B cell (primary cell): Measurements from ENCODE around the gene COLGALT1. TPM values are rescaled to one million over a fixed set of nuclear protein-coding genes. Genes with fewer than 3 reads are reported as not detected.

Experiments used
- ATAC-seq: fragments of 200-7000 bp; cut with Tn5 transposase; one replicate; pipeline ENCODE4 v1.10.0; 2021; ENCODE audit warnings: low read depth, mild to moderate bottlenecking, moderate number of reproducible peaks, moderate library complexity
- CTCF ChIA-PET: fragments of 350-600 bp; sonication (Branson Sonifier 250); formaldehyde crosslinking; loops from one replicate; lab custom pipeline; 2021; ENCODE audit warnings: antibody characterized with exemption, inconsistent platforms; lab: Charles Lee
- POLR2A ChIA-PET: fragments of 350-600 bp; sonication (Branson Sonifier 250); formaldehyde crosslinking; loops from one replicate; lab custom pipeline; 2021; ENCODE audit warnings: antibody characterized with exemption; lab: Charles Lee
- DNase-seq: peaks from one replicate; pipeline ENCODE4 v3.0.0; 2013
- H2AFZ ChIP-seq: 2 replicates; pipeline ENCODE4 v1.6.1; 2012; ENCODE audit warnings: mild to moderate bottlenecking, low read depth, low read length; ENCODE audit not compliant: insufficient read depth, poor library complexity, severe bottlenecking
- H3K27ac ChIP-seq, 2 donors: 1 replicate in 1 of 2; 2 replicates in 1 of 2; pipeline ENCODE4 v1.5.1; 2012 to 2013; ENCODE audit warnings: low read length in 2 of 2, mild to moderate bottlenecking in 2 of 2, moderate library complexity in 1 of 2
- H3K27me3 ChIP-seq, 4 experiments: fragments of 200-600 bp in 1 of 4; sonication (generic) in 1 of 4; replicated peaks in 1 of 4; 1 replicate in 2 of 4; 2 replicates in 2 of 4; pipeline versions ENCODE4 v1.6.1 to v1.7.0; 2013 to 2016; ENCODE audit warnings: low read length in 3 of 4, mild to moderate bottlenecking in 2 of 4, mixed read lengths in 1 of 4, moderate library complexity in 1 of 4; ENCODE audit not compliant: insufficient read depth in 4 of 4, control insufficient read depth in 3 of 4; ENCODE audit errors: control extremely low read depth in 1 of 4
- H3K36me3 ChIP-seq, 2 experiments: replicated peaks in 1 of 2; 1 replicate in 1 of 2; 2 replicates in 1 of 2; pipeline versions ENCODE4 v1.6.1 to v1.7.1; 2013; ENCODE audit warnings: low read length in 1 of 2; ENCODE audit not compliant: insufficient read depth in 2 of 2, control insufficient read depth in 1 of 2; ENCODE audit errors: control extremely low read depth in 1 of 2, extremely low read depth in 1 of 2
- H3K4me1 ChIP-seq, 2 donors: fragments of 200-600 bp in 1 of 2; sonication (generic) in 1 of 2; 1 replicate in 1 of 2; 2 replicates in 1 of 2; pipeline versions ENCODE4 v1.5.1 to v1.6.1; 2013 to 2017; ENCODE audit warnings: low read length in 2 of 2; ENCODE audit not compliant: control insufficient read depth in 2 of 2, insufficient read depth in 2 of 2
- H3K4me2 ChIP-seq: replicated peaks from 2 replicates; pipeline ENCODE3; 2012; ENCODE audit warnings: mild to moderate bottlenecking, low read depth, low read length; ENCODE audit not compliant: poor library complexity, severe bottlenecking
- H3K4me3 ChIP-seq, 5 experiments: fragments of 200-600 bp in 1 of 5; sonication (generic) in 1 of 5; 1 replicate in 3 of 5; 2 replicates in 2 of 5; pipeline versions ENCODE4 v1.5.1 to v1.7.0; 2011 to 2016; ENCODE audit warnings: low read length in 4 of 5, mild to moderate bottlenecking in 4 of 5, low read depth in 2 of 5, control low read depth in 1 of 5, moderate library complexity in 1 of 5; ENCODE audit not compliant: insufficient read depth in 1 of 5; ENCODE audit errors: control extremely low read depth in 1 of 5, extremely low read depth in 1 of 5
- H3K79me2 ChIP-seq: fragments of 200-600 bp; sonication (generic); one replicate; pipeline ENCODE4 v1.6.0; 2016; ENCODE audit warnings: low read length; ENCODE audit not compliant: control insufficient read depth, insufficient read depth
- H3K9ac ChIP-seq: fragments of 200-600 bp; sonication (generic); 2 replicates; pipeline ENCODE4 v1.6.1; 2017; ENCODE audit warnings: mild to moderate bottlenecking, low read length, moderate library complexity
- H3K9me3 ChIP-seq, 3 donors: one replicate each; pipeline versions ENCODE4 v1.6.1 to v1.7.1; 2013; ENCODE audit warnings: low read length in 2 of 3; ENCODE audit not compliant: control insufficient read depth in 2 of 3, insufficient read depth in 1 of 3; ENCODE audit errors: control extremely low read depth in 1 of 3
- H4K20me1 ChIP-seq: 2 replicates; pipeline ENCODE4 v1.6.0; 2012; ENCODE audit warnings: mild to moderate bottlenecking, low read length; ENCODE audit not compliant: insufficient read depth, control insufficient read depth, poor library complexity, severe bottlenecking
- H3K27ac Mint-ChIP-seq: one replicate; pipeline ENCODE4 v1.8.0; 2021; ENCODE audit warnings: mixed read lengths
- H3K27me3 Mint-ChIP-seq: one replicate; pipeline ENCODE4 v1.8.0; 2021; ENCODE audit warnings: mixed read lengths
- H3K4me1 Mint-ChIP-seq: one replicate; pipeline ENCODE4 v1.8.0; 2021; ENCODE audit warnings: mixed read lengths
- H3K4me3 Mint-ChIP-seq: one replicate; pipeline ENCODE4 v1.8.0; 2021; ENCODE audit warnings: mixed read lengths
- H3K9me3 Mint-ChIP-seq: one replicate; pipeline ENCODE4 v1.8.0; 2022; ENCODE audit warnings: mixed read lengths; ENCODE audit not compliant: insufficient read depth
- EZH2 ChIP-seq: IDR thresholded peaks from 2 replicates; pipeline ENCODE4 v1.6.1; 2012; ENCODE audit warnings: borderline replicate concordance, low read depth, mild to moderate bottlenecking, moderate library complexity, low read length; ENCODE audit not compliant: insufficient read depth, poor library complexity, severe bottlenecking
- WGBS: methylation state at CpG from one replicate; pipeline ENCODE4 v1.1.5; 2013; ENCODE audit warnings: missing lambda C conversion rate; ENCODE audit not compliant: insufficient coverage; 5-methylcytosine and 5-hydroxymethylcytosine counted together
- intact Hi-C: fragments of 100-400 bp; cut with micrococcal nuclease; formaldehyde crosslinking; loops from one replicate; pipeline ENCODE4 v1.10.0; 2022
- polyA plus RNA-seq: library from polyadenylated mRNA; depleted of rRNA; stranded (reverse); fragments of >200 nt; gene quantifications from 2 replicates; pipeline ENCODE4 v1.2.3, GENCODE V29; 2012
- total RNA-seq, 2 donors: library from RNA; stranded (reverse); fragments of 120-200 nt in 1 of 2; gene quantifications; 1 replicate in 1 of 2; 2 replicates in 1 of 2; pipeline versions ENCODE4 v1.2.3 to v1.2.4, GENCODE V29; 2013 to 2022
- TF ChIP-seq, protein P1 (sequence below): fragments of 200-600 bp; IDR thresholded peaks from one replicate; pipeline ENCODE4 v1.8.0; 2022; ENCODE audit warnings: antibody characterized with exemption, mild to moderate bottlenecking

The COLGALT1 gene
- total and polyA plus RNA-seq, 2 donors (not counting 1 experiment from before 2014, with no cell fraction given), result 108 to 126 TPM

DNA sequence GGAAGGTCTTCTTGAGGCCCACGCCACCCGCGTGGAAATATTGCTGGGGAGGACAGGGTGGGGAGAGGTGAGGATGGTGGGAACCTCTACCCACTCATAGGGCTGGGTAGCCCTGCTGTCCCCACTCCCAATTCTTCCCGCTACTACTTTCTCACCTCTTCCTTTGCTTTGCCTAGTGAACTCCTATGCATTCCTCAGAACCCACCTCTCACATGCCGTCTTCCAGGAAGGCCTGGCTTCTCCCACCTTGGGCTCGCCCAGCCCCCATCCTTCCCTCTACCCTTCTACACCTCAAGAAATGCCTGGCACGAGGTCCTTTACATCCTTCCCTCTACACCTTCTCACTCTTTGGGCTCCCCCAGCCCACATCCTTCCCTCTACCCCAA, 62.4 kb downstream of the COLGALT1 start:
- H3K27me3 Mint-ChIP-seq, result peaks cover 29% of the 10 kb centered on the region
- WGBS, result 76% methylated on average over 4 of the region's 7 CpGs
- no peak overlapping the region for H3K4me3 Mint-ChIP-seq

DNA sequence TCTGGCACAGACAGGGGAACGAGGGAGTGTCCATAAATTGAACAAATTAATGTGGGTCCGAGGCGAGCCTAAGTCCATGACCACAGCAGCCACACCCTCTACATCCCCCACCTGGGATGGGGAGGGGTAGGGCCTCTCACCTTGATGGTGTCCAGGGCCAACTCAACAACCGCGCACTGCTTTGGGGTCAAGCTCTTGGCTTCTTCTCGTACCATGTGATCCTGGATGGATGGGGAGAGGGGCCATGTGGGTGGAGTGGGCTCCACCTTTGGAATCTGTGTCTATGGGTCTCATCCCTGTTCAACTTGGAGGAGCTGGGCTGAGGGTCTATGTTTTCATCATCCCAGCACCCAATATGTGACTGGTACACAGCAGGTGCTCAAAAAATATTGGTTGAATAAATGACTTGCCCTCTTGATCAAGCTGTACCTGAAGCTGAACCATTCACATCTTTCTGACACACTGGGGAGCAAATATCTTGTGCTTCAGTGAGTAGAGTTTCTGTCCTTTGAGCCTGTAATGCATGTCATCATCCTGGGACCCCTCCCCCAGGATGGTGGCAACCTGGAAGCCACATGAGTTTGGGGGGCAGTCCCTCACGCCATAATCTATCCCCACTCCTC, 62.9 kb downstream of the COLGALT1 start:
- Histone ChIP-seq H3K27me3 (peaks cover 0 to 36% (median 10%) of the 10 kb centered on the region in 4 experiments), H3K36me3 (no peaks in the 10 kb centered on the region), H3K79me2 (no peaks in the 10 kb centered on the region), H2AFZ (no peak overlapping the region), H4K20me1 (no peaks in the 10 kb centered on the region), H3K4me2 (no peak overlapping the region), H3K4me3 (no peak overlapping the region), H3K9me3 (peaks cover 0 to 38% (median 8%) of the 10 kb centered on the region in 3 donors), H3K27ac (no peak overlapping the region), H3K9ac (no peak overlapping the region), H3K4me1 (peaks cover 11 to 14% of the 10 kb centered on the region in 2 donors)
- no peak overlapping the region for H3K4me3 Mint-ChIP-seq
- CTCF ChIA-PET, result no interaction called here
- H3K4me1 Mint-ChIP-seq, result peaks cover 5% of the 10 kb centered on the region
- H3K27me3 Mint-ChIP-seq, result peaks cover 27% of the 10 kb centered on the region
- DNase-seq, result no peak
- 100% methylated on average over 3 of the region's 7 CpGs for WGBS
- no peak overlapping the region for H3K27ac Mint-ChIP-seq
- TF ChIP-seq, protein P1, sequence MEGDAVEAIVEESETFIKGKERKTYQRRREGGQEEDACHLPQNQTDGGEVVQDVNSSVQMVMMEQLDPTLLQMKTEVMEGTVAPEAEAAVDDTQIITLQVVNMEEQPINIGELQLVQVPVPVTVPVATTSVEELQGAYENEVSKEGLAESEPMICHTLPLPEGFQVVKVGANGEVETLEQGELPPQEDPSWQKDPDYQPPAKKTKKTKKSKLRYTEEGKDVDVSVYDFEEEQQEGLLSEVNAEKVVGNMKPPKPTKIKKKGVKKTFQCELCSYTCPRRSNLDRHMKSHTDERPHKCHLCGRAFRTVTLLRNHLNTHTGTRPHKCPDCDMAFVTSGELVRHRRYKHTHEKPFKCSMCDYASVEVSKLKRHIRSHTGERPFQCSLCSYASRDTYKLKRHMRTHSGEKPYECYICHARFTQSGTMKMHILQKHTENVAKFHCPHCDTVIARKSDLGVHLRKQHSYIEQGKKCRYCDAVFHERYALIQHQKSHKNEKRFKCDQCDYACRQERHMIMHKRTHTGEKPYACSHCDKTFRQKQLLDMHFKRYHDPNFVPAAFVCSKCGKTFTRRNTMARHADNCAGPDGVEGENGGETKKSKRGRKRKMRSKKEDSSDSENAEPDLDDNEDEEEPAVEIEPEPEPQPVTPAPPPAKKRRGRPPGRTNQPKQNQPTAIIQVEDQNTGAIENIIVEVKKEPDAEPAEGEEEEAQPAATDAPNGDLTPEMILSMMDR, result no peak
- TF ChIP-seq EZH2, result no peak
- POLR2A ChIA-PET, result no interaction called here
- no peak for ATAC-seq
- H3K9me3 Mint-ChIP-seq, result peaks cover 8% of the 10 kb centered on the region
- intact Hi-C loops, result no loop called here

More for the DNA sequence above, 62.4 kb downstream of the COLGALT1 start:
- ATAC-seq (no peak), DNase-seq (no peak)
- H3K9me3 Mint-ChIP-seq, result peaks cover 8% of the 10 kb centered on the region
- Histone ChIP-seq H3K4me1 (peaks cover 11 to 14% of the 10 kb centered on the region in 2 donors), H3K27me3 (peaks cover 0 to 36% (median 10%) of the 10 kb centered on the region in 4 experiments), H3K27ac (no peak overlapping the region), H3K36me3 (no peaks in the 10 kb centered on the region), H4K20me1 (no peaks in the 10 kb centered on the region), H3K4me2 (no peak overlapping the region), H3K9me3 (peaks cover 0 to 37% (median 8%) of the 10 kb centered on the region in 3 donors), H3K79me2 (no peaks in the 10 kb centered on the region), H3K4me3 (no peak overlapping the region), H3K9ac (no peak overlapping the region), H2AFZ (no peak overlapping the region)
- no peak overlapping the region for H3K27ac Mint-ChIP-seq
- H3K4me1 Mint-ChIP-seq, result peaks cover 5% of the 10 kb centered on the region
- TF ChIP-seq, protein P1, result no peak
- TF ChIP-seq EZH2, result no peak
- intact Hi-C loops, result no loop called here
- POLR2A ChIA-PET, result no interaction called here
- CTCF ChIA-PET, result no interaction called here
